ENCODE data around the gene MFSD2B.

GRCh38 chr2:23967846-23968245 is 42.0 kb upstream of the MFSD2B start:
- TF ChIP-seq EZH2 (IDR thresholded peaks at IDR 0.05; ENCODE audit: borderline replicate concordance, insufficient read depth, low read length, poor library complexity, severe bottlenecking) = no peak
- no peak for TF ChIP-seq POLR2AphosphoS5 (IDR thresholded peaks at IDR 0.05)
- TF ChIP-seq CTCF (IDR thresholded peaks at IDR 0.05; ENCODE audit: poor library complexity, severe bottlenecking) = no peak
- TF ChIP-seq SMC3 (conservative IDR thresholded peaks at IDR 0.05; ENCODE audit: poor library complexity) = no peak
- no peak for TF ChIP-seq TAF1 (IDR thresholded peaks at IDR 0.05; ENCODE audit: low read depth)
